ENCODE data around the gene KNDC1.

DNA sequence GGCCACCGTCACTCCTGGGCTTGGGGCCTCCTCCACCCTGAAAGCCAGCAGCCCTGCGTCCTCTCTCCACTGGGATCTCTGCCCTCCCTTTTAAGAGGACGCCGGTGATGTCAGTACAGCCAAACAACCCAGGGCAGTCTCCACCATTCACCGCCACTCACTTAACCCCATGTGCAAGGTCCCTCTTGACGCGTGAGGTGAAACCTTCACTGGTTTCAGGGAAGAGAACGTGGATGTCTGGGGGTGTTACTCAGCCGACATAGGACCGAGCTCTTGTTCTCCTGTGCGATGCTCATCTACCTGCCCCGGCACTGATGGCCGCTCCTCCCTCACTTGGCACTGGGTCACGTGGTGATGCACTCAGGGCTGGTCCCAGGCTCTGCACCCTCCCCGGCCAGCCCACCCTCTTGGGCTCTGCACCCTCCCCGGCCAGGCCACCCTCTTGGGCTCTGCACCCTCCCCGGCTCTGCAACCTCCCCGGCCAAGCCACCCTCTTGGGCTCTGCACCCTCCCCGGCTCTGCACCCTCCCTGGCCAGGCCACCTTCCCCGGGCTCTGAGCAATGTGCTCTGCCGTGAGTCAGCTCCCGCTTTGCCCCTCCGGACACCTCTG is 36.2 kb upstream of the KNDC1 start:
- TF ChIP-seq, protein P1, sequence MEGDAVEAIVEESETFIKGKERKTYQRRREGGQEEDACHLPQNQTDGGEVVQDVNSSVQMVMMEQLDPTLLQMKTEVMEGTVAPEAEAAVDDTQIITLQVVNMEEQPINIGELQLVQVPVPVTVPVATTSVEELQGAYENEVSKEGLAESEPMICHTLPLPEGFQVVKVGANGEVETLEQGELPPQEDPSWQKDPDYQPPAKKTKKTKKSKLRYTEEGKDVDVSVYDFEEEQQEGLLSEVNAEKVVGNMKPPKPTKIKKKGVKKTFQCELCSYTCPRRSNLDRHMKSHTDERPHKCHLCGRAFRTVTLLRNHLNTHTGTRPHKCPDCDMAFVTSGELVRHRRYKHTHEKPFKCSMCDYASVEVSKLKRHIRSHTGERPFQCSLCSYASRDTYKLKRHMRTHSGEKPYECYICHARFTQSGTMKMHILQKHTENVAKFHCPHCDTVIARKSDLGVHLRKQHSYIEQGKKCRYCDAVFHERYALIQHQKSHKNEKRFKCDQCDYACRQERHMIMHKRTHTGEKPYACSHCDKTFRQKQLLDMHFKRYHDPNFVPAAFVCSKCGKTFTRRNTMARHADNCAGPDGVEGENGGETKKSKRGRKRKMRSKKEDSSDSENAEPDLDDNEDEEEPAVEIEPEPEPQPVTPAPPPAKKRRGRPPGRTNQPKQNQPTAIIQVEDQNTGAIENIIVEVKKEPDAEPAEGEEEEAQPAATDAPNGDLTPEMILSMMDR (IDR thresholded peaks at IDR 0.05): no peak
- no peak for TF ChIP-seq POLR2A (IDR thresholded peaks at IDR 0.05)
